Raji (cell line): Measurements from ENCODE around the gene ZMYM2.

ENCODE experiments used
- POLR2A ChIP-seq: IDR thresholded peaks from 2 replicates; pipeline ENCODE4 v1.6.1; 2011; ENCODE audit warnings: low read depth, low read length, control low read depth; ENCODE audit not compliant: insufficient read depth

ZMYM2 gene

GRCh38 chr13:19958155-19959111, at the start of gene ZMYM2:
TSS of gene ZMYM2 (plus strand) at chr13:19958727. CDS start at chr13:19993073, 34,346 bp downstream.
- peak; percentile 55 for TF ChIP-seq POLR2A

- no peak for TF ChIP-seq POLR2A
Observed at GRCh38 chr13:19910336-19911072, 48.0 kb upstream of the ZMYM2 start.

- no peak for TF ChIP-seq POLR2A
Observed at GRCh38 chr13:19927117-19927748, 31.3 kb upstream of the ZMYM2 start.

DNA sequence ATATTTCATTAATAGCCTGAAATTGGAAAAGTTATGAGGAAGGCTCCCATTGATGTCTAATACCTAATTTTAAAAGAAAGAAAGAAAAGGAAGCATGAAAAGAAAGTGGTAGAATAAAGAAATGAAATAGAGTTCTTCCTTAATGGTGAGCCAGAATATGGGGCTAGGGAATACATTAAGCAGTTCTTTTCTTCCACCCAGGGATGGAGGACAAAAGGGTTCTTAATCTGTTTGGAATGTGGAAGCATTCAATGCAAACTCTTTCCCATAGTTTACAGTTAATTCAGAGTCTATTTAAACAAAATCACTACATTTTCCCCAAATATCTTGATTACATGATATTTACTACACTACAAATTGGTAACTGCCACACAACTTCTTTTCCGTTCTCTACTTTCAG, 18.4 kb upstream of the ZMYM2 start:
- no peak for TF ChIP-seq POLR2A

DNA sequence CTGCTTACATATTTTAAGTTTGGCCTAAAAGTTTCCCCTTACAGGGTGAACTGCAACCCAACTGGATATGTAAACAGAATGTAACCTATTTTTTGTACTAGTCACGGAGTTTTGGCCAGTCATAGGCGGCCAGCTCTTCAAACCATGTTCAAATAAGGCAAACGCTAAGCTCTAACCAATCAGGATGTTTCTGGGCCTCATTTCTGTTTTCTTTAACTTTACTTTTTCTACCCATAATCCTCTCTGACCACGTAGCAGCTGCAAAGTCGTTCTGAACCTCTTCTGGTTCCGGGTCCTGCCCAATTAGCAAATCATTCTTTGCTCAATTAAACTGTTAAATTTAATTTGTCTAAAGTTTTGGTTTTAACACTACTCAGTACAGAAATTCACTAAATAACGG, 8.2 kb upstream of the ZMYM2 start:
- no peak for TF ChIP-seq POLR2A

- no peak for TF ChIP-seq POLR2A
Observed at GRCh38 chr13:19952850-19953249, 5.7 kb upstream of the ZMYM2 start.

DNA sequence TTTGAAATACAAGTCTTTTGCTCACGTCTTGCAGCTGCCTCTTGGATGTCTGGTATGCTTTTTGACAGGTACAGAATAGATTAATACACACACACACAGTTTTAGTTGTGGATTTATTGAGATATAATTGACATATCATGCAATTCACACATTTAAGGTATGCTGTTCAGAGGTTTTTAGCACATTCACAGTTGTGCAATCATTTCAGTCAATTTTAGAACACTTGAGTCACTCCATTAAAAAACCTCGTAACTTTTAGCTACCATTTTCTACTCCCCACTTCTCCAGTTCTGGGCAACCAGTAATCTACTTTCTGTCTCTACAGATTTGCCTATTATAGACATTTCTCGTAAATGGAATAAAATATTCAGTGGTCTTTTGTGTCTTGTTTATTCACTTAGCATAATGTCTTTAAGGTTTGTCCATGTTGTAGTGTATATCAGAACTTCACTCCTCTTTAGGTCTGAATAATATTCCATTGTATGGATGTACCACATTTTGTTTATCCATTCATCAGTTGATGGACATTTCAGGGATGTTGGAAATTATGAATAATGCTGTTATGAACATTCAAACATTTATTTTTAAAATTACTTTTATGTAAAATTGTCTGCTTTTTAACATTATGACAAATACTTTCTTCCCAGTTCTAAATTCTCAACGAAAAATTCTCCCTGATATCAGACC, 2.5 kb upstream of the ZMYM2 start:
- TF ChIP-seq POLR2A = no peak

DNA sequence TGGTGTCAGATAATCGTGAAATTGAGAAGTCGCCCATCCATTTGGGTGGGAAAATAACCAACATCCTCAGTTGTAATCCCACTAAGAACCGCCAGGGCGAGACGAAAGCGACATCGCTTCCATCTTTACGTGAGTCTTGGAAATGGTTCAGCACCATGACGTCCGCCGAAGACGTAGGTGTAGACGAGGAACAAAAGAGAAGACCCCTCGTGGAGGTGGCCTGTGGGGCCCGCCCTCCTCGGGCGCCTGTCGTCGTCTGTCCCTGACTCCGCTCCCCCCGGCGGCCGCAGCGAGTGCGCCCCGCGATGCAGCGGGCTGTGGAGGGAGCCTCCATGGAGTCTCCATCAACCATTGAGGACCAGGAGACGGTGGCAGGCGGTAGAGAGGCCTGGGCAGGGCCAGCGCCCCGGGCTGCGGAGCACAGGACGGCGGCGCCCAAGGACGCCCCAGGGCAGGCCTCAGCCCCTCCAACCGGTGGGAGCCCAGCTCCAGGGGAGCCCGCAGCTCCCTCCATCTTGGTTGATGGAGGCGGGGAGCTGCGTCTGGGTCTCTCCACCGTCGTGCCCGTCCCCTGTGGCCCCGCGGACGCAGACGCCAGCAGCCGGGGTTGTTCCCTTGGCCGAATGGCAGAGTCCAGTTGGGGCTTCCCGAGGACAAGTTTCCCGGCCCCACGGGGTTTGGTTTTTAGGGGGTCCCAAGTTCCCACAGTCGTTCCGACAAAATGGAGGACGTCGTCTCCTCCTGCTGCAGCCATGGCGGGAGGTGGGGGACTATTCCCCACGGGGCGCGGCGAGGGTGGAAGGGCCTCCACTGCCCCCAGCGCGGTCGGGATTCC, 990 bp upstream of the ZMYM2 start:
- no peak for TF ChIP-seq POLR2A

GRCh38 chr13:19959141-19959830, 759 bp downstream of the ZMYM2 start:
- no peak for TF ChIP-seq POLR2A

DNA sequence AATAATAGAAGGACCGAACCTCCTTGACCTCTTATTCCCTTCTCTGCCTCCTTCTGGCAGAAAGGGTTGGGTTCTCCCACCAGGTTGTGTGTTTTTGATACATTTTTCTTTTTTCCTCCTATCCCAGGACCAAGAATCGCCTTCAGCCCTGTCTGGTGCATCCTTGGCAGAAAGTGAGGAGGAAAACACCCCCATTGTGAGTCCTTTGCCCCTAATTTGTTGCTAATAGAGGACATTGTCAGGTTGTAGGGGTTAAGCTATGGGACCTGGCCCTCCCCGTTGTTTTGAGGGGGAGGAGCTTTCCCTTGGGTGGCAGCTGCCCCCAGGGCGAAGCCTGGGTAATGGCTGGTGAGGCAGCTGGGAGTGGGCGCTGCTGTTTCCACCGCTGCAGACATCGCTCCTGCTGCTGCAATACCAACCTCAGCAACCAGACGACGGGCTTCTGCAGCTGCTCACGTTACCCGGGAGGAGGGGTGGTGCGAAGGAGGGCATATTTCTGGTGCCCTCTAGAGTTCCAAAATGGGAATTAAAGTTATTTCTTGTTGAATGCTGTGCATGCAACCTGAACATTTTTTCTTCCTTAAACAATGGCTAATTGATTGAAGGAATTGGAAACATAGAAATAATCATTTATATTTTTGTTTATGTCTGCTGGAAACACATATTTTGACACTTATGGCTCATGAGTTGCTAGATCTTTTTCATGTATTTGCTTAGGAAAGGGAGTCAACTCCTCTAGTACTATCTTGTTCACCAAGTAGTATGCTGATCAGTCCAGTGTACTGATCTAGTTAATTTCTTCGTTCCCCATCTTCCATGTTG, 1.5 kb downstream of the ZMYM2 start:
- peak; percentile 62 for TF ChIP-seq POLR2A

- no peak for TF ChIP-seq POLR2A
Observed at GRCh38 chr13:19960653-19960976, 2.1 kb downstream of the ZMYM2 start.

- TF ChIP-seq POLR2A = no peak
Observed at GRCh38 chr13:19961489-19961888, 3.0 kb downstream of the ZMYM2 start.

- no peak for TF ChIP-seq POLR2A
Observed at GRCh38 chr13:19961924-19962323, 3.4 kb downstream of the ZMYM2 start.

- no peak for TF ChIP-seq POLR2A
Observed at GRCh38 chr13:19962894-19963293, 4.4 kb downstream of the ZMYM2 start.
